GM12864 (cell line): Measurements from ENCODE around the gene SF1.

Experiments used
- DNase-seq: peaks from one replicate; pipeline ENCODE4 v3.0.0-alpha.2; 2011; ENCODE audit warnings: low read depth
- H3K4me3 ChIP-seq: 2 replicates; pipeline ENCODE4 v1.5.1; 2011; ENCODE audit warnings: mild to moderate bottlenecking, low read depth, low read length, control low read depth
- CTCF ChIP-seq: IDR thresholded peaks from 2 replicates; pipeline ENCODE4 v1.5.1; 2011; ENCODE audit warnings: low read depth, mild to moderate bottlenecking, moderate library complexity, low read length, control low read depth, inconsistent platforms; ENCODE audit errors: missing control alignments

The SF1 gene

GRCh38 chr11:64776875-64777274 lies 1.5 kb downstream of the SF1 start:
- TF ChIP-seq CTCF: no peak
- no peak for DNase-seq
- H3K4me3 ChIP-seq: peak overlapping the region; percentile 76

GRCh38 chr11:64776425-64776824 lies 1.9 kb downstream of the SF1 start:
- no peak for TF ChIP-seq CTCF
- peak overlapping the region; percentile 76; the same call in 1 of the 2 replicates for H3K4me3 ChIP-seq
- DNase-seq: no peak

- no peak overlapping the region for H3K4me3 ChIP-seq
- DNase-seq: no peak
- no peak for TF ChIP-seq CTCF
Measured at GRCh38 chr11:64774144-64774543, 4.2 kb downstream of the SF1 start.

GRCh38 chr11:64772303-64773018 lies 5.9 kb downstream of the SF1 start:
- DNase-seq: peak; percentile 30
- H3K4me3 ChIP-seq: no peak overlapping the region
- no peak for TF ChIP-seq CTCF

- no peak for TF ChIP-seq CTCF
- no peak overlapping the region for H3K4me3 ChIP-seq
- no peak for DNase-seq
Measured at GRCh38 chr11:64771861-64772260, 6.5 kb downstream of the SF1 start.

- no peak for DNase-seq
- no peak for TF ChIP-seq CTCF
Measured at GRCh38 chr11:64770120-64770519, 8.2 kb downstream of the SF1 start.

GRCh38 chr11:64769283-64769682 lies 9.1 kb downstream of the SF1 start:
- no peak for TF ChIP-seq CTCF
- H3K4me3 ChIP-seq: no peak overlapping the region
- DNase-seq: no peak

More at GRCh38 chr11:64770120-64770519, 8.2 kb downstream of the SF1 start:
- H3K4me3 ChIP-seq: no peak overlapping the region
